OCI-LY1 (cell line): ENCODE measurements around the gene SNX2.

ENCODE experiments used
- EZH2 ChIP-seq: fragments of 200-600 bp; sonication (generic), shearing (Covaris generic); IDR thresholded peaks from 2 replicates; pipeline ENCODE4 v1.8.0; 2017; ENCODE audit warnings: borderline replicate concordance, mixed run types, mild to moderate bottlenecking, antibody characterized with exemption, low read length, moderate library complexity, mixed read lengths
- TF ChIP-seq, protein P1 (sequence below): fragments of 200-600 bp; sonication (generic), shearing (Covaris generic); IDR thresholded peaks from 2 replicates; pipeline ENCODE4 v1.5.1; 2017; ENCODE audit warnings: mild to moderate bottlenecking, antibody characterized with exemption, low read length, moderate library complexity, mixed read lengths

DNA sequence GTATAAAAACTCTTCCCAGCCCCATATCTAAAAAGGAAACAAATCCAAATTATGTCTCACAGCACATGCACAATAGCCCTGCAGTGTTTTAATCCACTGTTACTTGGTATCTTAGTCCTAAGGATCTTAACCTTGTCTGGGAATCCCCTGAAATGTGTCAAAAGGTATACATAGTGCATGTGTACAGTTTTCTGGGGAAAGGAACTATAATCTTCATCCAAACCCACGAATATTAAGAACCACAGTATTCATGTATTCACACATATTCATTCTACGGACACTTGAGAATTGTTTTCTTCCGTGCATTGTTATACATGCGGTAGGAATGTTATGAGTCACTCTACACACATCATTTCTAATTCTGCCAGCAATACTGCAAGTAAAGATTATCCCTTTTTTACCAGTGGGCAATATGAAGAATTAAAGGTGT, 47.8 kb upstream of the SNX2 start:
- TF ChIP-seq, protein P1, sequence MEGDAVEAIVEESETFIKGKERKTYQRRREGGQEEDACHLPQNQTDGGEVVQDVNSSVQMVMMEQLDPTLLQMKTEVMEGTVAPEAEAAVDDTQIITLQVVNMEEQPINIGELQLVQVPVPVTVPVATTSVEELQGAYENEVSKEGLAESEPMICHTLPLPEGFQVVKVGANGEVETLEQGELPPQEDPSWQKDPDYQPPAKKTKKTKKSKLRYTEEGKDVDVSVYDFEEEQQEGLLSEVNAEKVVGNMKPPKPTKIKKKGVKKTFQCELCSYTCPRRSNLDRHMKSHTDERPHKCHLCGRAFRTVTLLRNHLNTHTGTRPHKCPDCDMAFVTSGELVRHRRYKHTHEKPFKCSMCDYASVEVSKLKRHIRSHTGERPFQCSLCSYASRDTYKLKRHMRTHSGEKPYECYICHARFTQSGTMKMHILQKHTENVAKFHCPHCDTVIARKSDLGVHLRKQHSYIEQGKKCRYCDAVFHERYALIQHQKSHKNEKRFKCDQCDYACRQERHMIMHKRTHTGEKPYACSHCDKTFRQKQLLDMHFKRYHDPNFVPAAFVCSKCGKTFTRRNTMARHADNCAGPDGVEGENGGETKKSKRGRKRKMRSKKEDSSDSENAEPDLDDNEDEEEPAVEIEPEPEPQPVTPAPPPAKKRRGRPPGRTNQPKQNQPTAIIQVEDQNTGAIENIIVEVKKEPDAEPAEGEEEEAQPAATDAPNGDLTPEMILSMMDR = no peak
- no peak for TF ChIP-seq EZH2
